ENCODE measurements around the gene NFATC3.
"Not testable (repeated sequence)": the region's sequence is repeated elsewhere in the genome, so short reads cannot be mapped to it uniquely, and the experiment has no call there.

NFATC3 gene

GRCh38 chr16:68126395-68126794 lies 41.2 kb downstream of the NFATC3 start:
- TF ChIP-seq, protein P1, sequence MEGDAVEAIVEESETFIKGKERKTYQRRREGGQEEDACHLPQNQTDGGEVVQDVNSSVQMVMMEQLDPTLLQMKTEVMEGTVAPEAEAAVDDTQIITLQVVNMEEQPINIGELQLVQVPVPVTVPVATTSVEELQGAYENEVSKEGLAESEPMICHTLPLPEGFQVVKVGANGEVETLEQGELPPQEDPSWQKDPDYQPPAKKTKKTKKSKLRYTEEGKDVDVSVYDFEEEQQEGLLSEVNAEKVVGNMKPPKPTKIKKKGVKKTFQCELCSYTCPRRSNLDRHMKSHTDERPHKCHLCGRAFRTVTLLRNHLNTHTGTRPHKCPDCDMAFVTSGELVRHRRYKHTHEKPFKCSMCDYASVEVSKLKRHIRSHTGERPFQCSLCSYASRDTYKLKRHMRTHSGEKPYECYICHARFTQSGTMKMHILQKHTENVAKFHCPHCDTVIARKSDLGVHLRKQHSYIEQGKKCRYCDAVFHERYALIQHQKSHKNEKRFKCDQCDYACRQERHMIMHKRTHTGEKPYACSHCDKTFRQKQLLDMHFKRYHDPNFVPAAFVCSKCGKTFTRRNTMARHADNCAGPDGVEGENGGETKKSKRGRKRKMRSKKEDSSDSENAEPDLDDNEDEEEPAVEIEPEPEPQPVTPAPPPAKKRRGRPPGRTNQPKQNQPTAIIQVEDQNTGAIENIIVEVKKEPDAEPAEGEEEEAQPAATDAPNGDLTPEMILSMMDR (IDR thresholded peaks at IDR 0.05; ENCODE audit: low read depth, low read length, missing control alignments) = no peak
- H3K4me3 ChIP-seq (ENCODE audit: low read depth, low read length) = no peak overlapping the region
- DNase-seq (ENCODE audit: low read depth) = peak; percentile 31

GRCh38 chr16:68128577-68129305 lies 43.6 kb downstream of the NFATC3 start:
- H3K4me3 ChIP-seq (ENCODE audit: low read depth, low read length) = no peak overlapping the region
- TF ChIP-seq, protein P1 (IDR thresholded peaks at IDR 0.05; ENCODE audit: low read depth, low read length, missing control alignments) = no peak
- no peak for DNase-seq (ENCODE audit: low read depth)

DNA sequence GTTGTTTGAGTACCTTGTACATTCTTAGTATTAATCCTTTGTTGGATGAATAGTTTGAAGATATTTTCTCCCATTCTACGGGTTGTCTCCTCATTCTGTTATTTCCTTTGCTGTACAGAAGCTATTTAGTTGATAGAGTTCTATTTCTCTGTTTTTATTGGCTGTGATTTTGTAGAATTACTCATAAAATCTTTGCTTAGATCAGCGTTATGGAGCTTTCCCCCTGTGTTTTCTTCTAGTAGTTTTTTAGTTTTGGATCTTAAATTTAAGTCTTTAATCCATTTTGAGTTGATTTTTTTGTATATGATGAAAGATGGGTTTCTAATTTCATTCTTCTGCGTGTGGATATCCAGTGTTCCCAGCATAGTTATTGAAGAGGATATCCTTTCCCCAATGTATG lies 45.4 kb downstream of the NFATC3 start:
- TF ChIP-seq, protein P1 (IDR thresholded peaks at IDR 0.05; ENCODE audit: low read depth, low read length, missing control alignments) = no peak
- no peak for DNase-seq (ENCODE audit: low read depth)
- no peak overlapping the region for H3K4me3 ChIP-seq (ENCODE audit: low read depth, low read length)

GRCh38 chr16:68131813-68132706 lies 46.9 kb downstream of the NFATC3 start:
- no peak for DNase-seq (ENCODE audit: low read depth)
- no peak overlapping the region for H3K4me3 ChIP-seq (ENCODE audit: low read depth, low read length)
- TF ChIP-seq, protein P1 (IDR thresholded peaks at IDR 0.05; ENCODE audit: low read depth, low read length, missing control alignments) = no peak

DNA sequence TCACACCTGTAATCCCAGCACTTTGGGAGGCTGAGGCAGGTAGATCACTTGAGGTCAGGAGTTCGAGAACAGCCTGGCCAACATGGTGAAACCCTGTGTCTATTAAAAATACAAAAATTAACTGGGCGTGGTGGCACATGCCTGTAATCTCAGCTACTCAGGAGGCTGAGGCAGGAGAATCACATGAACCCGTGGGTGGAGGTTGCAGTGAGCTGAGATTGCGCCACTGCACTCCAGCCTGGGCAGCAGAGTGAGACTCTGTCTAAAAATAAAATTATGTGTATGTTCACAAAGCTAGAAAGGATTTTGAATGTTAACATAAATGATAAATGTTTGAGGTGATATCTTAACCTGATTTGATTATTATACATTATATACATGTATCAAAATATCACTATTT lies 47.8 kb downstream of the NFATC3 start:
- DNase-seq (ENCODE audit: low read depth); H3K4me3 ChIP-seq (ENCODE audit: low read depth, low read length): not testable (repeated sequence)

DNA sequence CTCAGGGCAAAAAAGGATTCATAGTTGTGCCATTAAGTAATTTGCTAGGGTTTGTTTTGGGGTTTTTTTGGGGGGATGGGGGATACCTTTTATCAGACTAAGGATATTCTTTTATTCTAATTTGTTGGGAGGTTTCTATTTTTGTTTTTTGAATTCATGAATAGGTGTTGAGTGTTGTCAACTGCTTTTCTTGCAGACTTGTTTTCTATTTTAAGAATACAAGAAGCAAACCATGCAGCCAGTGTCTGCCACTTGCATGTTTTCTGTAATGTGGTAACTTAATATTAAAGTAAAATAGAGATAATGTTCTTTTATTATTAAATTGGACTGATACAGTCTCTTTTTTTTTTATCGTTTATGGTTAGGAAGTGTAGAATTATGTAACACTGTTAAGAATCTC lies 49.5 kb downstream of the NFATC3 start:
- no peak overlapping the region for H3K4me3 ChIP-seq (ENCODE audit: low read depth, low read length)
- DNase-seq (ENCODE audit: low read depth) = no peak
- TF ChIP-seq, protein P1 (IDR thresholded peaks at IDR 0.05; ENCODE audit: low read depth, low read length, missing control alignments) = no peak

- TF ChIP-seq, protein P1 (IDR thresholded peaks at IDR 0.05; ENCODE audit: low read depth, low read length, missing control alignments) = no peak
- no peak overlapping the region for H3K4me3 ChIP-seq (ENCODE audit: low read depth, low read length)
- DNase-seq (ENCODE audit: low read depth) = no peak
Measured at GRCh38 chr16:68136515-68136914, 51.3 kb downstream of the NFATC3 start.
